GM12892 (cell line): ENCODE data around the gene LIG4.

Source experiments
- POLR2A ChIP-seq: IDR thresholded peaks from 2 replicates; pipeline ENCODE4 v1.6.1; 2011; ENCODE audit warnings: low read depth, low read length, control low read depth
- POLR2AphosphoS5 ChIP-seq: IDR thresholded peaks from 2 replicates; pipeline ENCODE4 v1.6.1; 2011; ENCODE audit warnings: low read depth, low read length, control low read depth
- TAF1 ChIP-seq: IDR thresholded peaks from 2 replicates; pipeline ENCODE4 v1.6.1; 2011; ENCODE audit warnings: low read depth, mild to moderate bottlenecking, control low read depth, low read length, borderline replicate concordance

DNA sequence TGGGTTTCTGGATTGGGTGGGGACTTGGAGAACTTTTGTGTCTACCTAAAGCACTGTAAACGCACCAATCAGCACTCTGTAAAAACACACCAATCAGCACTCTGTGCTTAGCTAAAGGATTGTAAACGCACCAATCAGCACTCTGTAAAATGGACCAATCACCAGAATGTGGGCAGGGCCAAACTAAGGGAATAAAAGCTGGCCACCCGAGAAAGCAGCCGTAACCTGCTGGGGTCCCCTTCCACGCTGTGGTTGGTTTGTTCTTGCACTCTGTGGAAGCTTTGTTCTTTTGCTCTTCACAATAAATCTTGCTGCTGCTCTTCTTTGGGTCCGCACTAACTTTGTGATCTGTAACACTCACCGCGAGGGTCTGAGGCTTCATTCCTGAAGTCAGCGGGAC lies 37.3 kb downstream of the LIG4 start:
- no peak for TF ChIP-seq POLR2AphosphoS5
- TF ChIP-seq POLR2A: no peak
- no peak for TF ChIP-seq TAF1
